Sigmoid colon (tissue), 7 donors: Measurements from ENCODE around the gene MPZ. TPM values are rescaled to one million over a fixed set of nuclear protein-coding genes. Genes with fewer than 3 reads are reported as not detected.

Experiments
- DNase-seq: peaks from one replicate; pipeline ENCODE4 v3.0.0-alpha.2; 2019
- H3K27ac ChIP-seq, 4 donors: fragments of 200-600 bp; sonication (generic); one replicate each; pipeline ENCODE4 v1.5.1; 2016 to 2019; ENCODE audit warnings: mild to moderate bottlenecking in 1 of 4
- H3K27me3 ChIP-seq, 3 donors: fragments of 200-600 bp; sonication (generic); one replicate each; pipeline ENCODE4 v1.5.1; 2019; ENCODE audit warnings: mild to moderate bottlenecking in 1 of 3
- H3K36me3 ChIP-seq, 4 donors: fragments of 200-600 bp; sonication (generic); one replicate each; pipeline ENCODE4 v1.5.1; 2016 to 2019
- H3K4me1 ChIP-seq, 4 donors: fragments of 200-600 bp; sonication (generic); one replicate each; pipeline ENCODE4 v1.5.1; 2017 to 2019
- H3K4me3 ChIP-seq, 4 donors: fragments of 200-600 bp; sonication (generic); one replicate each; pipeline ENCODE4 v1.5.1; 2017 to 2019; ENCODE audit warnings: mild to moderate bottlenecking in 2 of 4, moderate library complexity in 1 of 4
- H3K9me3 ChIP-seq, 4 donors: fragments of 200-600 bp in 3 of 4; sonication (generic) in 3 of 4; one replicate each; pipeline versions ENCODE4 v1.5.1 to v1.6.1; 2013 to 2019
- EP300 ChIP-seq, 4 donors: sonication (generic); formaldehyde crosslinking; IDR thresholded peaks; one replicate each; pipeline ENCODE4 v1.6.1; 2017; ENCODE audit warnings: antibody characterized with exemption in 4 of 4
- POLR2A ChIP-seq, 2 donors: fragments of 450-650 bp; IDR thresholded peaks; one replicate each; pipeline ENCODE4 v1.6.1; 2016; ENCODE audit warnings: antibody characterized with exemption in 2 of 2, mild to moderate bottlenecking in 2 of 2, moderate library complexity in 2 of 2
- POLR2AphosphoS5 ChIP-seq, 4 donors: sonication (generic); formaldehyde crosslinking; IDR thresholded peaks; one replicate each; pipeline ENCODE4 v1.6.1; 2017; ENCODE audit warnings: antibody characterized with exemption in 4 of 4
- WGBS, 2 donors: extraction: QIAGEN DNeasy Blood & Tissue Kit; methylation state at CpG; one replicate each; pipeline ENCODE4 v1.1.7; 2013; 5-methylcytosine and 5-hydroxymethylcytosine counted together
- intact Hi-C: fragments of 100-400 bp; cut with DNase I; formaldehyde crosslinking; loops from one replicate; pipeline ENCODE4 v1.15.1; 2023
- polyA plus RNA-seq, 3 donors: library from polyadenylated mRNA; stranded (reverse); fragments of 200-250 nt; gene quantifications; one replicate each; pipeline ENCODE4 v1.2.3, GENCODE V29; 2013
- total RNA-seq, 4 donors: library from RNA; depleted of rRNA; stranded (reverse); fragments of >200 nt; gene quantifications; one replicate each; pipeline ENCODE4 v1.1.0, GENCODE V29; 2016
- TF ChIP-seq, protein P1 (sequence below), 4 experiments: fragments of 450-650 bp in 3 of 4; fragments of 200-600 bp in 1 of 4; IDR thresholded peaks; one replicate each; pipeline ENCODE4 v1.5.1; 2016 to 2019; ENCODE audit warnings: antibody characterized with exemption in 4 of 4, mild to moderate bottlenecking in 3 of 4, moderate library complexity in 2 of 4
- donor health status: healthy with polysubstance abuse.
- donor health status: Bipolar disorder and iron deficiency.
- donor health status: healthy.

The MPZ gene
- total and polyA plus RNA-seq, 7 donors, result 1.2 to 10.0 (median 4.1) TPM

DNA sequence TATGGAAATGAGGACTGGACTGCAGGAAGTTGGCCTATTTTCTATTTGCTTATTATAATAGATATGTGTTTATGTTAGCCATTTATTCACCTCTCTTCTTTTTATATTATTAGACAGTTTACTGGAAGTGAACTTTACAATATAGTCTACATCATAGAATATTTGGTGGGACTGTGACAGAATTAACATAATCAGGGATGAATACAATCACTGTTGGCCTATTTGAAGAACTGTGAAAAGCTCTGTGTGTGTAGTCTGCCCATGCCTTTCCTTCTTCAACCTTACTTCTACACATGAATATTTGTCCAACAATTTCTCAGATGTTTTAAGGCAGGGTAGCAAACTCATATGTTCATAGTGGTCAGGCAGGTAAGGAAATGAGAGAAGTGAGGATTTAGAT lies 12.4 kb downstream of the MPZ start:
- no peaks in the 10 kb centered on the region for H3K4me1 ChIP-seq
- no peak for TF ChIP-seq POLR2A (IDR thresholded peaks at IDR 0.05)
- no peak for TF ChIP-seq POLR2AphosphoS5 (IDR thresholded peaks at IDR 0.05)
- TF ChIP-seq, protein P1, sequence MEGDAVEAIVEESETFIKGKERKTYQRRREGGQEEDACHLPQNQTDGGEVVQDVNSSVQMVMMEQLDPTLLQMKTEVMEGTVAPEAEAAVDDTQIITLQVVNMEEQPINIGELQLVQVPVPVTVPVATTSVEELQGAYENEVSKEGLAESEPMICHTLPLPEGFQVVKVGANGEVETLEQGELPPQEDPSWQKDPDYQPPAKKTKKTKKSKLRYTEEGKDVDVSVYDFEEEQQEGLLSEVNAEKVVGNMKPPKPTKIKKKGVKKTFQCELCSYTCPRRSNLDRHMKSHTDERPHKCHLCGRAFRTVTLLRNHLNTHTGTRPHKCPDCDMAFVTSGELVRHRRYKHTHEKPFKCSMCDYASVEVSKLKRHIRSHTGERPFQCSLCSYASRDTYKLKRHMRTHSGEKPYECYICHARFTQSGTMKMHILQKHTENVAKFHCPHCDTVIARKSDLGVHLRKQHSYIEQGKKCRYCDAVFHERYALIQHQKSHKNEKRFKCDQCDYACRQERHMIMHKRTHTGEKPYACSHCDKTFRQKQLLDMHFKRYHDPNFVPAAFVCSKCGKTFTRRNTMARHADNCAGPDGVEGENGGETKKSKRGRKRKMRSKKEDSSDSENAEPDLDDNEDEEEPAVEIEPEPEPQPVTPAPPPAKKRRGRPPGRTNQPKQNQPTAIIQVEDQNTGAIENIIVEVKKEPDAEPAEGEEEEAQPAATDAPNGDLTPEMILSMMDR (IDR thresholded peaks at IDR 0.05), result no peak
- no peak for TF ChIP-seq EP300 (IDR thresholded peaks at IDR 0.05)
- no peak overlapping the region for H3K4me3 ChIP-seq
- no peak overlapping the region for H3K27ac ChIP-seq
- H3K36me3 ChIP-seq, result no peaks in the 10 kb centered on the region
- H3K27me3 ChIP-seq, result no peaks in the 10 kb centered on the region
- intact Hi-C loops, result no loop called here
- H3K9me3 ChIP-seq, result no peaks in the 10 kb centered on the region
- DNase-seq, result no peak

DNA sequence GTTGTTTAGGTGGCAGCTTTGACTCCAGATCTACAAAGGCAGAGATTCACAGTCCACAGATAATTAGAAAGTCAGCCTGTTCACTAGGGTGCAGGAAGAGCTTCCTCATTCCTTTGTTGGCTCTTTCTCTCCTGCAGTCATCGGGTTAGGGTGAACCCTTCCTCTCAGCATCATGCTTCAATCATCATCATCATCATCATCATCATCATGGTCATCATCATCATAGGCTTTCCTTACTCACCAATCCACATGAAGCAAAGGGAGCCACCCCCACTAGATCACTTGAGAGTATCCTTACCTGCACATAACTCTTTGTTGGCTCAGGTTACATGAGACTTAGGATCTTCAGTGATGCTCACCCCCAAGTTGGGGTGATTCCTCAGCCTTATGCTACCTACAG lies 19.0 kb downstream of the MPZ start:
- Histone ChIP-seq H3K36me3 (no peaks in the 10 kb centered on the region), H3K9me3 (no peaks in the 10 kb centered on the region), H3K27ac (no peak overlapping the region), H3K4me3 (no peak overlapping the region), H3K27me3 (no peaks in the 10 kb centered on the region), H3K4me1 (no peaks in the 10 kb centered on the region)
- TF ChIP-seq EP300 (IDR thresholded peaks at IDR 0.05) (no peak), POLR2A (IDR thresholded peaks at IDR 0.05) (no peak), POLR2AphosphoS5 (IDR thresholded peaks at IDR 0.05) (no peak)
- TF ChIP-seq, protein P1 (IDR thresholded peaks at IDR 0.05), result no peak
- intact Hi-C loops, result loop anchor here (2.0 to 5.0 kb wide), 2 partner anchors 64 to 83 kb away; partner anchors contain the start of gene TOMM40L
- 77 to 81% methylated on average over 1 of the region's 1 CpG for WGBS, 2 donors
- no peak for DNase-seq

DNA sequence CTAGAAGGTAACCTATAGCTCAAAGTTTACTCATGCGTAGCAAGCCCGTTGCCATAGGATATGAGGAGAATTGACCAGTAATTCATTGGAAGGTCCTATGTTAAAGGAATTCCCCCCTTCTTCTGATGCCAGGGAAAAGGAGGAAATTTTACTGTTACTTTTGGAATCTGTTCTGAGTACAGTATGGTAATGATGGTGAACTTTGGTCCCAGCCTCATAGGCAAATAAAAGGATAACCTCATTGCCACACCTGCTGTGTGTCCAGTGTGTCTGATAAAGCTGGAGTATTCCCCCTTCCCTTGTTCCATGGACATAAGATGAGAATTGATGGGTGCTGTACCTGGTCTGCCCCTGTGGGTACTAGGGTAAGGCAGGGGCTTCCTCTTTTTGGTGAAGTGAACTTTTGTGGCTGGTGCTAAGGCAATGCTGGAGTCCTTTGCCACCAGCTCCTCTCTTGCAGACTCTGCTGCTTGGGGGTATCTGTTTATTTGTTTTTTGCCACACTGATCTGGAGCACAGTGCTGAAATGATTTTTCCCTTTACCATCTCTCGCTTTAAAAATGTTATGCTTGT lies 22.2 kb downstream of the MPZ start:
- Histone ChIP-seq H3K4me1 (no peaks in the 10 kb centered on the region), H3K4me3 (no peak overlapping the region), H3K27me3 (no peaks in the 10 kb centered on the region), H3K36me3 (no peaks in the 10 kb centered on the region), H3K9me3 (no peaks in the 10 kb centered on the region), H3K27ac (no peak overlapping the region)
- WGBS, 2 donors, result 27 to 75% methylated on average over 3 of the region's 3 CpGs
- intact Hi-C loops, result no loop called here
- no peak for DNase-seq
- TF ChIP-seq EP300 (IDR thresholded peaks at IDR 0.05), result no peak
- TF ChIP-seq POLR2A (IDR thresholded peaks at IDR 0.05), result no peak
- no peak for TF ChIP-seq POLR2AphosphoS5 (IDR thresholded peaks at IDR 0.05)
- TF ChIP-seq, protein P1 (IDR thresholded peaks at IDR 0.05), result no peak

DNA sequence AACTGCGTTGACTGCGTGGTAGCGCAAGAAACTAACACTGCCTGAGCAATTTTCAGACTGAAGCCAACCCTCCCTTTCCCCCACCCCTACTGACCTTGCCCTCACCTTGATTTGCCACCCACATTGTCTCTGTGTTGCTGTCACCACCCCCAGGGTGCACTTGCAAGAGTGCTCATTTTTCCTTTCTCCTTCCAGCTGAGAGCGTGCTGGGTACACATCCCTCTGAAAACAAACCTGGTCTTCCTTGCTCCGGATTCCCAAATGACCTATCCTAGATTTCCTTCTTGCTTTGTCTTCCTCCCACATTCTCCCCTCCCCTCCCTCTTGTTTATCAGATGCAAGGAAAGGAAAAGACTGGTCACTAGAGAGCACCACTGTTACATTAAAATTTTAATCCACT lies 24.2 kb downstream of the MPZ start:
- no peak for TF ChIP-seq EP300 (IDR thresholded peaks at IDR 0.05)
- TF ChIP-seq, protein P1 (IDR thresholded peaks at IDR 0.05), result no peak
- TF ChIP-seq POLR2A (IDR thresholded peaks at IDR 0.05), result no peak
- no peak for TF ChIP-seq POLR2AphosphoS5 (IDR thresholded peaks at IDR 0.05)
- Histone ChIP-seq H3K4me3 (no peak overlapping the region), H3K4me1 (no peaks in the 10 kb centered on the region), H3K27me3 (no peaks in the 10 kb centered on the region), H3K27ac (no peak overlapping the region), H3K9me3 (no peaks in the 10 kb centered on the region), H3K36me3 (no peaks in the 10 kb centered on the region)
- intact Hi-C loops, result no loop called here
- WGBS, 2 donors, result 80 to 92% methylated on average over 5 of the region's 5 CpGs
- DNase-seq, result no peak

DNA sequence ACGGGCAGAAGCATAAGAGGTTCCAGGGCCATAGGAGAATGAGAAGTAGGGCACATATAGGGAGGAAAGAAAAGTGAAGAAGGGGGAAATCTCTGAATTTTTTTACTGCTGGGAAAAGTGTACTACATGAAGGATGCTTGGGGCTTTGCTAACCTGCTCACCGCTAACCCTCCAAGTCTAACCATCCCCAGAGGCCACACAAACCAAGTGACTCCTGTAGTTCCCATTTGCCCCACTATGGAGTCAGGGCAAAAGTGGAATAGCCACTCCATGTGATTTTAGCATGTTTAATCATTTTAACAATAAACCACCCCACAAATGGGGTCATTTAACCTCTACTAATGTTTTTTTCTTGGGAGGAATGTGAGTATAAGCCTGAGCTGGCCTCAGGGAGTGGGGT lies 24.7 kb downstream of the MPZ start:
- no peaks in the 10 kb centered on the region for H3K36me3 ChIP-seq
- H3K4me1 ChIP-seq, result no peaks in the 10 kb centered on the region
- no peaks in the 10 kb centered on the region for H3K27me3 ChIP-seq
- intact Hi-C loops, result no loop called here
- no peak overlapping the region for H3K27ac ChIP-seq
- TF ChIP-seq, protein P1 (IDR thresholded peaks at IDR 0.05), result no peak
- TF ChIP-seq POLR2AphosphoS5 (IDR thresholded peaks at IDR 0.05), result no peak
- no peak for TF ChIP-seq EP300 (IDR thresholded peaks at IDR 0.05)
- TF ChIP-seq POLR2A (IDR thresholded peaks at IDR 0.05), result no peak
- H3K4me3 ChIP-seq, result no peak overlapping the region
- 86 to 96% methylated on average over 2 of the region's 2 CpGs for WGBS, 2 donors
- DNase-seq, result no peak
- no peaks in the 10 kb centered on the region for H3K9me3 ChIP-seq
